ENCODE data around the gene CADM2. TPM values are rescaled to one million over a fixed set of nuclear protein-coding genes. Genes with fewer than 3 reads are reported as not detected.

CADM2 gene
- total RNA-seq, 1 donor from 2014 or later, result 3.5 TPM

- H3K9me3 Mint-ChIP-seq, result no peaks in the 10 kb centered on the region
- H3K36me3 Mint-ChIP-seq (ENCODE audit: low read depth), result no peaks in the 10 kb centered on the region
- no peak overlapping the region for H3K27ac Mint-ChIP-seq (ENCODE audit: unreplicated experiment)
- DNase-seq (ENCODE audit: low read depth, low spot score), result no peak
- H3K4me3 Mint-ChIP-seq, result peak overlapping the region; percentile 20
- H3K27me3 Mint-ChIP-seq (ENCODE audit: low read depth), result no peaks in the 10 kb centered on the region
- H3K4me1 Mint-ChIP-seq, result peaks cover 15% of the 10 kb centered on the region
- TF ChIP-seq, protein P1, sequence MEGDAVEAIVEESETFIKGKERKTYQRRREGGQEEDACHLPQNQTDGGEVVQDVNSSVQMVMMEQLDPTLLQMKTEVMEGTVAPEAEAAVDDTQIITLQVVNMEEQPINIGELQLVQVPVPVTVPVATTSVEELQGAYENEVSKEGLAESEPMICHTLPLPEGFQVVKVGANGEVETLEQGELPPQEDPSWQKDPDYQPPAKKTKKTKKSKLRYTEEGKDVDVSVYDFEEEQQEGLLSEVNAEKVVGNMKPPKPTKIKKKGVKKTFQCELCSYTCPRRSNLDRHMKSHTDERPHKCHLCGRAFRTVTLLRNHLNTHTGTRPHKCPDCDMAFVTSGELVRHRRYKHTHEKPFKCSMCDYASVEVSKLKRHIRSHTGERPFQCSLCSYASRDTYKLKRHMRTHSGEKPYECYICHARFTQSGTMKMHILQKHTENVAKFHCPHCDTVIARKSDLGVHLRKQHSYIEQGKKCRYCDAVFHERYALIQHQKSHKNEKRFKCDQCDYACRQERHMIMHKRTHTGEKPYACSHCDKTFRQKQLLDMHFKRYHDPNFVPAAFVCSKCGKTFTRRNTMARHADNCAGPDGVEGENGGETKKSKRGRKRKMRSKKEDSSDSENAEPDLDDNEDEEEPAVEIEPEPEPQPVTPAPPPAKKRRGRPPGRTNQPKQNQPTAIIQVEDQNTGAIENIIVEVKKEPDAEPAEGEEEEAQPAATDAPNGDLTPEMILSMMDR (conservative IDR thresholded peaks at IDR 0.05), result no peak
Observed at GRCh38 chr3:85258326-85258725, 299.5 kb downstream of the CADM2 start.

DNA sequence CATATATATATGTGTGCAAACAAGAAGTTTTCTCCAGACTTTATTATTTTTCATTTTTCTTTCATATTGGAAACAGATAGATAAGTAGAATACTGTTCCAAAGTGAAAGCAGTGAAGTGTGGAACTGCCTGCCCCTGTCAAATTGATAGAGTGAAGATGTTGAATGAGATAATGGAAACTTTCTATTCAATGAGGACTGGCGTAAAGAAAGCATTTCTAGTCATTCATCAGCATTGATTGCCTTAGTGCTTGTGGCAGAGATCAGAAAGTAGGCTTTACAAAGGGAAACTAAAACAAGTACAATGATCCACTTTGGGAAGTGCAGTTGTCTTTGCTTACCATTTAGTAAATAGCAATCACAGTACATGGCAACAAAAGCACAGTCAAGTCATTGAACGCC lies 300.0 kb downstream of the CADM2 start:
- H3K9me3 Mint-ChIP-seq, result no peaks in the 10 kb centered on the region
- DNase-seq (ENCODE audit: low read depth, low spot score), result no peak
- no peaks in the 10 kb centered on the region for H3K36me3 Mint-ChIP-seq (ENCODE audit: low read depth)
- H3K4me1 Mint-ChIP-seq, result peaks cover 15% of the 10 kb centered on the region
- TF ChIP-seq, protein P1 (conservative IDR thresholded peaks at IDR 0.05), result no peak
- H3K27ac Mint-ChIP-seq (ENCODE audit: unreplicated experiment), result peak overlapping the region; percentile 59
- peak overlapping the region; percentile 20 for H3K4me3 Mint-ChIP-seq
- H3K27me3 Mint-ChIP-seq (ENCODE audit: low read depth), result no peaks in the 10 kb centered on the region

- TF ChIP-seq, protein P1 (conservative IDR thresholded peaks at IDR 0.05), result no peak
- Mint-ChIP-seq H3K36me3 (ENCODE audit: low read depth) (no peaks in the 10 kb centered on the region), H3K27me3 (ENCODE audit: low read depth) (no peaks in the 10 kb centered on the region), H3K9me3 (no peaks in the 10 kb centered on the region), H3K27ac (ENCODE audit: unreplicated experiment) (no peak overlapping the region), H3K4me1 (peaks cover 15% of the 10 kb centered on the region), H3K4me3 (no peak overlapping the region)
- DNase-seq (ENCODE audit: low read depth, low spot score), result no peak
Observed at GRCh38 chr3:85259748-85260147, 301.0 kb downstream of the CADM2 start.

GRCh38 chr3:85264381-85264780 lies 305.6 kb downstream of the CADM2 start:
- no peaks in the 10 kb centered on the region for H3K9me3 Mint-ChIP-seq
- H3K4me3 Mint-ChIP-seq, result no peak overlapping the region
- peaks cover 1% of the 10 kb centered on the region for H3K4me1 Mint-ChIP-seq

DNA sequence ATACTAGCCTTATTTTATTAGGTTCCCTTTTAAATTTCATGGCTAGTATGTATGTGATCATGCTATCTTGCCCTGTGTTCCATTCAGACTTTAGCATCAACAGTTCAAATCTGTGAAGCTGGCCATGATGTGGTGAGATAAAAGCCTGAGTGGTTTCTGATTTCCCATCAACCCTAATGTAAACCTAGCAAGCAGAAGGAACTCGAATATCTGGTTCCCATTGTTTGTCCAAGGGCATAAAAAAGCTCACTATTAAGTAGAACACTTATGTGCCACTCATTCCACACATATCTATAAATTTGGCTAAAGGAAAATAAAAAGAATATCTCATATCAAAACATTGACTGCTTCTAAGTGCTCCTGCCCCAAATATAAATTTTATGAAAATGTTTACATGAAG lies 311.7 kb downstream of the CADM2 start:
- H3K9me3 Mint-ChIP-seq, result no peaks in the 10 kb centered on the region
- H3K4me3 Mint-ChIP-seq, result no peak overlapping the region
- DNase-seq (ENCODE audit: low read depth, low spot score), result no peak
- no peaks in the 10 kb centered on the region for H3K4me1 Mint-ChIP-seq
- no peak overlapping the region for H3K27ac Mint-ChIP-seq (ENCODE audit: unreplicated experiment)
- H3K27me3 Mint-ChIP-seq (ENCODE audit: low read depth), result no peaks in the 10 kb centered on the region
- TF ChIP-seq, protein P1 (conservative IDR thresholded peaks at IDR 0.05), result no peak
- no peaks in the 10 kb centered on the region for H3K36me3 Mint-ChIP-seq (ENCODE audit: low read depth)

More at GRCh38 chr3:85264381-85264780, 305.6 kb downstream of the CADM2 start:
- DNase-seq (ENCODE audit: low read depth, low spot score), result no peak
- TF ChIP-seq, protein P1 (conservative IDR thresholded peaks at IDR 0.05), result no peak
- H3K27me3 Mint-ChIP-seq (ENCODE audit: low read depth), result no peaks in the 10 kb centered on the region
- no peak overlapping the region for H3K27ac Mint-ChIP-seq (ENCODE audit: unreplicated experiment)
- H3K36me3 Mint-ChIP-seq (ENCODE audit: low read depth), result no peaks in the 10 kb centered on the region

DNA sequence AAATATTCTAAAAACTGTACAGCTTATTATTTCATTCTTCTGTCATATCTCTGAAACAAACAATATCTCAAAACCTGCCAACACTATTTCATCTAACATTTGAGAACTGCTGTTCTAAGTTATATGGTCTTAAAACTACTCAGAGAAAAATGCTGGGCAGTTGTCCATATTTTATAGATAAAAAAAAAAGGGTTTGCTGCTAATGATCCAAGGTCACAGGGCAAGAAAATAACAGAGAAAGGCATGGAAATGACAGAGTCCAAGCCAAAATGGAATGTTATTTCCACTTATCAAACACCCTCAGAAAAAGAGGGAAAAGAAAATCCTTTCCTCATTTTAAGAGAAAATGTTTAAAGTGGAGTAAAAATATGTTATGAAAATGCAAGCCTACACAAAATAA lies 313.1 kb downstream of the CADM2 start:
- TF ChIP-seq, protein P1 (conservative IDR thresholded peaks at IDR 0.05), result no peak
- Mint-ChIP-seq H3K4me1 (no peaks in the 10 kb centered on the region), H3K4me3 (no peak overlapping the region), H3K36me3 (ENCODE audit: low read depth) (no peaks in the 10 kb centered on the region), H3K27me3 (ENCODE audit: low read depth) (no peaks in the 10 kb centered on the region), H3K27ac (ENCODE audit: unreplicated experiment) (no peak overlapping the region), H3K9me3 (no peaks in the 10 kb centered on the region)
- DNase-seq (ENCODE audit: low read depth, low spot score), result no peak
